ENCODE measurements around the gene STAB1. TPM values are rescaled to one million over a fixed set of nuclear protein-coding genes. Genes with fewer than 3 reads are reported as not detected.

Gene STAB1
- total RNA-seq, 1 donor from 2014 or later = 0.42 TPM

DNA sequence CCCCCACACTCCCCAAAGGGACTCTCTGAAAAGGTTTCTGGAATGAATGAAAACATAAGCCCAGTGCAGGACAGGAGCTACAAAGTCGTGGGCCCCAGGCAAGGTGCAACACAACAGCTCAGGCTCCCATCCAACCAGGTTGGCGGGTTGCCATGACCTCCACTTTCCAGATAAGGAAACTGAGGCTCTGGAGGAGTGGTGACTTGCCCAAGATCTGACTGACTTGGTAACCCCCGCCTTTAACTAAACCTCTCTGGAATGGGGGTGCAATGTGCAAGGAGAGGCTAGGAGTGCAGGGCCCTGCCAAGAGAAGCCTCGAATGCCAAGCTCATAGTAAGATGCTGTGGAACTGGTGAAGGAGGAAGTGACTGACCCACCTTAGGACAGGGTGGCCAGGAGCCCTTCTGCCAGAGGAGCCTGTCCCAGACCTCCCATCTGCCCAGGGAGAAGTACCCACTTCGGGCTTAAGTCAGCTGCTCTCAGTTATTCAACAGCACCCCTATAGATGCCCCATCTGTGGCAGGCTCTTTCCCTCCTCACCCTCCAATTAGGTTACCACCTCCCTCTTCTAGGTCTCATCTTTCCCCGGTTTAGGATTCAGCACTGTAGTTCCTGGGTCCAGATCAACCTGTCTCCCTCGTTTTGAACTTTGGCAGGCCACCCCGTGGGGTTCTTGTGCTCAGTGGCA lies 40.7 kb upstream of the STAB1 start:
- Histone ChIP-seq H3K27me3 (ENCODE audit: control insufficient read depth, insufficient read depth, low read length) (no peaks in the 10 kb centered on the region), H3K36me3 (ENCODE audit: control insufficient read depth, insufficient read depth, low read length) (no peaks in the 10 kb centered on the region), H3K4me3 (ENCODE audit: low read depth, low read length) (no peak overlapping the region)
- TF ChIP-seq, protein P1, sequence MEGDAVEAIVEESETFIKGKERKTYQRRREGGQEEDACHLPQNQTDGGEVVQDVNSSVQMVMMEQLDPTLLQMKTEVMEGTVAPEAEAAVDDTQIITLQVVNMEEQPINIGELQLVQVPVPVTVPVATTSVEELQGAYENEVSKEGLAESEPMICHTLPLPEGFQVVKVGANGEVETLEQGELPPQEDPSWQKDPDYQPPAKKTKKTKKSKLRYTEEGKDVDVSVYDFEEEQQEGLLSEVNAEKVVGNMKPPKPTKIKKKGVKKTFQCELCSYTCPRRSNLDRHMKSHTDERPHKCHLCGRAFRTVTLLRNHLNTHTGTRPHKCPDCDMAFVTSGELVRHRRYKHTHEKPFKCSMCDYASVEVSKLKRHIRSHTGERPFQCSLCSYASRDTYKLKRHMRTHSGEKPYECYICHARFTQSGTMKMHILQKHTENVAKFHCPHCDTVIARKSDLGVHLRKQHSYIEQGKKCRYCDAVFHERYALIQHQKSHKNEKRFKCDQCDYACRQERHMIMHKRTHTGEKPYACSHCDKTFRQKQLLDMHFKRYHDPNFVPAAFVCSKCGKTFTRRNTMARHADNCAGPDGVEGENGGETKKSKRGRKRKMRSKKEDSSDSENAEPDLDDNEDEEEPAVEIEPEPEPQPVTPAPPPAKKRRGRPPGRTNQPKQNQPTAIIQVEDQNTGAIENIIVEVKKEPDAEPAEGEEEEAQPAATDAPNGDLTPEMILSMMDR (IDR thresholded peaks at IDR 0.05; ENCODE audit: insufficient read depth, low read length, poor library complexity, severe bottlenecking) = no peak
- DNase-seq (ENCODE audit: low read depth) = no peak

DNA sequence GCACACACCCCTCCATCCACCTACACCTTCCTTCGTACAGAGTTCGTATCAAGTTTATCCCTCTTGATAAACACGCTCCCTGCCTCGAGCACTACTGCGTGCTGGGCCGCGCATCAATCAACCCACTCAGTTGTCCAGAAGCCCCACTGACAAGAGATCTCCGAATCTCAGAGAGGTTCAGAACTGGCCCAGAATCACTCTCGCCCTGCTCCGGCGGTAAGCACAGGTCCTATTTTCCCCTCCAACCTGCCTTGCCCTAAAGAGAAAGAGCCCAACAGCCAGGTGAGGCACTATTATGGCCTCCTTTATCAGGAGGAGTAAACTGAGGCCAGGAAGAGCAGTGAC lies 40.2 kb upstream of the STAB1 start:
- no peak for DNase-seq (ENCODE audit: low read depth)
- TF ChIP-seq, protein P1 (IDR thresholded peaks at IDR 0.05; ENCODE audit: insufficient read depth, low read length, poor library complexity, severe bottlenecking) = no peak
- H3K4me3 ChIP-seq (ENCODE audit: low read depth, low read length) = peak overlapping the region; percentile 88
- H3K36me3 ChIP-seq (ENCODE audit: control insufficient read depth, insufficient read depth, low read length) = no peaks in the 10 kb centered on the region
- H3K27me3 ChIP-seq (ENCODE audit: control insufficient read depth, insufficient read depth, low read length) = no peaks in the 10 kb centered on the region

DNA sequence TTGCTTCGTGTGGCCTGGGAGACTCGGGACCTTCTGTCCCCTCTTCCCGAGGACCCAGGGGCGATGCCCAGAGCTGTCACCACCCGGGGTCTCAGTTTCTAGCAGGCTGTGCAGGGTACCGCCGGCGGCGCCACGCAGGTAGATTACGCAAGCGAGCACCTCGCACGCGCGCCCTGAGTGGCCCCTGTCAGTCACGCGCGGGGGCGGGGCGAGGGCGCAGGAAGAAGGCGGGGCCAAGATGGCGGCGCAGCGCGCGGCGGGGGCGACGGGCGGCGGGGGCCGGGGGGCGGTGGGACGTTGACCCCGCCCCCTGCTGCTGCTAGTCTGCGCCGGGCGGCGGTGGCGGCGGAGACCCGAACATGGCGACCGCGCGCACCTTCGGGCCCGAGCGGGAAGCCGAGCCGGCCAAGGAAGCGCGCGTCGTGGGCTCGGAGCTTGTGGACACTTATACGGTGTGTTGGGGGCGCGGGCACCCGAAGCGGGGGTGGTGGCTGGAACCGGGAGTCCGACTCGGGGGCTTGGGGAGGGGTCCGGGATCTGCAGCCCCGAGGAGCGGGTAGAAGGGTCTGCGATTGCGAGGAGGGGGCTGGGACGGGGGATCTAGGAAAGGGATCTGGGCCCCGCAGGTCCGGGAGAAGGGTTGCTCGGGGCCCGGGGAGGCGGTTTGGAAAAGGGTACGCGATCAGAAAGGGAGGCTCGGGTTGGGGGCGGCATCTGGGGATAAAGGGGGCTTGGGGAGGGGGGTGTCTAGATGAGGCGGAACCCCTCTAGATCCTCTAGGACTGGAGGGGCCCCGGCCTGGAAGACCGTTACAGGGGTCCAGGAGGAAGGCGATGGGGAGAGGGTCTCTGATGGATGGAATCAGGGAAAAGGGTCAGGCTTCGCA lies 39.6 kb upstream of the STAB1 start, which contains the start of gene NISCH:
NISCH (plus strand) TSS at position 322 of the 886 bp plus-strand sequence; CDS start at position 360, 38 bp downstream.
- TF ChIP-seq, protein P1 (IDR thresholded peaks at IDR 0.05; ENCODE audit: insufficient read depth, low read length, poor library complexity, severe bottlenecking) = no peak
- peak; percentile 16 for DNase-seq (ENCODE audit: low read depth)
- no peaks in the 10 kb centered on the region for H3K36me3 ChIP-seq (ENCODE audit: control insufficient read depth, insufficient read depth, low read length)
- no peaks in the 10 kb centered on the region for H3K27me3 ChIP-seq (ENCODE audit: control insufficient read depth, insufficient read depth, low read length)
- peak within 1 kb of the TSS; percentile 88 for H3K4me3 ChIP-seq (ENCODE audit: low read depth, low read length)

DNA sequence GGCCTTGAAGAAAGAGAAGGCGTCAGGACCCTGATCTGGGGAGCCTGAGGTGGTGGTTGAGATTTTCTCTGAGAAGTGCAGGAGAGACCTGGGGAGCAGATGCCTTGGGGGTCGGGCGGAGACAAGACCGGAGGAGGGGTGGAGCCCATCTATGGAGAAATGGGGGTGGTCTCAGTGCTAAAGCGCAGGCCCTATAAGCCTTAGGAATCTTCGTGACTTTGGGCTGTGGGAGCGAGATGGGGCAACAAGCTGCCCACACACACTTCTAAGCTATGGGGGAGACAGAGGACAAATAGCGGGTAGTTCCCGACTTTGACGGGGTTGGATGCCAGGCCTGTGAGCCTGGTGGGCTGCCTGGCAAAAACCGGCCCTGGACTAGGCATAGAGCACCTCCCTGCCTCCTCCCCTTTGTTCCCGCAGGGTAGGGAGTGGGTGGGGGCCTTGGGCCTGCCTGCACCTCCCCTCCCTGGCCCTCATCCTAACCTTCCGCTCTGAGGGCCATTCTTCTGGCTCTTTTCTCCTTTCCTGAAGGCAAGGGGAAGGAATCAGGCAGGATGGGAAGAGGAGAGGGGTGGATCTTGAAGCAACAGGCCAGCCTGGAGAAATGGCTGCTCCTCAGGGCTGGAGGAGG lies 38.9 kb upstream of the STAB1 start:
- peak overlapping the region; percentile 88 for H3K4me3 ChIP-seq (ENCODE audit: low read depth, low read length)
- H3K27me3 ChIP-seq (ENCODE audit: control insufficient read depth, insufficient read depth, low read length) = no peaks in the 10 kb centered on the region
- TF ChIP-seq, protein P1 (IDR thresholded peaks at IDR 0.05; ENCODE audit: insufficient read depth, low read length, poor library complexity, severe bottlenecking) = no peak
- no peak for DNase-seq (ENCODE audit: low read depth)
- no peaks in the 10 kb centered on the region for H3K36me3 ChIP-seq (ENCODE audit: control insufficient read depth, insufficient read depth, low read length)

DNA sequence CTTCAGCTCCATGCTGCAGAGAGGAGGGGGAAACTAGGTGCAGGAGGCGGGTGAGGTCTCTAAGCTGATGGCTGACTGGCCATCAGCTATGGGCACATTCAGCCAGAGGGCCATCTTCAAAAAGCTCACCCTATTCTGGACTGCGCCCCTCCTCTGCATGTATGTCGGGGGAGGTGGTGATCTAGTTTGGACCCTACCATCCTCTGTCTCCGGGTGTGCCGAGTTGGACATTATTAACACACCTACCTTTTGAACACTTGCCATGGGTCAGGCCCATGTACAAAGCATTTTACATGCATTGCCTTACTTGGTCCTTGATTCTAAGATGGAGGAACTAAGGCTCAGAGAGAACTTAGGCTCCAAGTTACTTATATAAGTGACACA lies 38.3 kb upstream of the STAB1 start:
- Histone ChIP-seq H3K36me3 (ENCODE audit: control insufficient read depth, insufficient read depth, low read length) (no peaks in the 10 kb centered on the region), H3K4me3 (ENCODE audit: low read depth, low read length) (peak overlapping the region; percentile 88), H3K27me3 (ENCODE audit: control insufficient read depth, insufficient read depth, low read length) (no peaks in the 10 kb centered on the region)
- TF ChIP-seq, protein P1 (IDR thresholded peaks at IDR 0.05; ENCODE audit: insufficient read depth, low read length, poor library complexity, severe bottlenecking) = no peak
- DNase-seq (ENCODE audit: low read depth) = no peak
